IMR-90 (cell line): ENCODE measurements around the gene KLHL4. TPM values are rescaled to one million over a fixed set of nuclear protein-coding genes. Genes with fewer than 3 reads are reported as not detected.

Source experiments
- ATAC-seq: fragments of 200-7000 bp; cut with Tn5 transposase; 2 replicates; pipeline ENCODE4 v1.9.1; 2020; ENCODE audit warnings: low read depth, mild to moderate bottlenecking, moderate library complexity
- BruUV-seq: library from RNA; stranded (reverse); fragments of 400-500 nt; replicated peaks from 2 replicates; lab custom pipeline; 2021; lab: Mats Ljungman, UMichigan
- CTCF ChIA-PET: fragments of 300-600 bp; formaldehyde crosslinking; extraction: SDS; loops from one replicate; lab custom pipeline; 2021; ENCODE audit warnings: antibody characterized with exemption; lab: Yijun Ruan, JAX
- POLR2A ChIA-PET: fragments of 300-600 bp; sonication (Branson Sonifier 250); formaldehyde crosslinking; loops from one replicate; lab custom pipeline; 2022; ENCODE audit warnings: antibody characterized with exemption; ENCODE audit not compliant: unreplicated experiment; lab: Charles Lee
- DNase-seq: peaks from one replicate; pipeline ENCODE4 v3.0.0; 2013
- H2AFZ ChIP-seq: replicated peaks from 2 replicates; pipeline ENCODE3; 2013; ENCODE audit warnings: low read length, mild to moderate bottlenecking; ENCODE audit not compliant: poor library complexity
- H2AK5ac ChIP-seq: 2 replicates; pipeline ENCODE4 v1.6.1; 2013; ENCODE audit warnings: low read depth, low read length, inconsistent platforms
- H2AK9ac ChIP-seq: replicated peaks from 2 replicates; pipeline ENCODE3; 2013; ENCODE audit warnings: mild to moderate bottlenecking, low read depth, low read length, moderate library complexity; ENCODE audit not compliant: poor library complexity
- H2BK120ac ChIP-seq: 2 replicates; pipeline ENCODE4 v1.6.1; 2013; ENCODE audit warnings: low read depth, low read length, inconsistent platforms
- H2BK15ac ChIP-seq: 3 replicates; pipeline ENCODE4 v1.6.1; 2013; ENCODE audit warnings: low read depth, low read length, inconsistent platforms
- H2BK20ac ChIP-seq: 2 replicates; pipeline ENCODE4 v1.6.1; 2013; ENCODE audit warnings: low read depth, mild to moderate bottlenecking, inconsistent platforms, low read length, moderate library complexity
- H2BK5ac ChIP-seq: 2 replicates; pipeline ENCODE4 v1.6.1; 2013; ENCODE audit warnings: mild to moderate bottlenecking, low read depth, low read length, inconsistent platforms; ENCODE audit not compliant: poor library complexity, severe bottlenecking
- H3K14ac ChIP-seq: replicated peaks from 2 replicates; pipeline ENCODE4 v1.6.1; 2013; ENCODE audit warnings: low read depth, low read length, inconsistent platforms
- H3K18ac ChIP-seq: 2 replicates; pipeline ENCODE4 v1.6.1; 2013; ENCODE audit warnings: low read depth, low read length, control low read depth
- H3K23ac ChIP-seq: 2 replicates; pipeline ENCODE4 v1.6.1; 2013; ENCODE audit warnings: low read depth, low read length, inconsistent platforms
- H3K27ac ChIP-seq: 2 replicates; pipeline ENCODE4 v1.5.1; 2013; ENCODE audit warnings: mild to moderate bottlenecking, control low read depth, low read length; ENCODE audit not compliant: insufficient read depth
- H3K27me3 ChIP-seq: 2 replicates; pipeline ENCODE4 v1.6.1; 2013; ENCODE audit warnings: low read length; ENCODE audit not compliant: control insufficient read depth, insufficient read depth
- H3K36me3 ChIP-seq: 2 replicates; pipeline ENCODE4 v1.6.1; 2013; ENCODE audit warnings: low read length, mixed read lengths; ENCODE audit not compliant: control insufficient read depth, insufficient read depth
- H3K4ac ChIP-seq: 2 replicates; pipeline ENCODE4 v1.6.1; 2013; ENCODE audit warnings: low read depth, low read length, inconsistent platforms
- H3K4me1 ChIP-seq: 2 replicates; pipeline ENCODE4 v1.6.1; 2013; ENCODE audit warnings: low read length, mixed read lengths; ENCODE audit not compliant: control insufficient read depth, insufficient read depth
- H3K4me2 ChIP-seq: 2 replicates; pipeline ENCODE4 v1.6.1; 2013; ENCODE audit warnings: low read depth, mild to moderate bottlenecking, control low read depth, low read length, moderate library complexity
- H3K4me3 ChIP-seq: 2 replicates; pipeline ENCODE4 v1.5.1; 2013; ENCODE audit warnings: low read depth, mild to moderate bottlenecking, control low read depth, low read length, moderate library complexity; ENCODE audit not compliant: insufficient read depth
- H3K56ac ChIP-seq: 2 replicates; pipeline ENCODE4 v1.6.1; 2013; ENCODE audit warnings: low read length, inconsistent platforms; ENCODE audit not compliant: insufficient read depth; ENCODE audit errors: extremely low read depth
- H3K79me1 ChIP-seq, 2 experiments: 2 replicates each; pipeline ENCODE4 v1.6.1; 2013; ENCODE audit warnings: low read length in 2 of 2, inconsistent platforms in 1 of 2, low read depth in 1 of 2
- H3K9ac ChIP-seq: 2 replicates; pipeline ENCODE4 v1.6.1; 2013; ENCODE audit warnings: low read depth, low read length, control low read depth
- H3K9me1 ChIP-seq: 2 replicates; pipeline ENCODE4 v1.6.1; 2013; ENCODE audit warnings: low read length, inconsistent platforms; ENCODE audit not compliant: insufficient read depth
- H3K9me3 ChIP-seq: 2 replicates; pipeline ENCODE4 v1.6.1; 2013; ENCODE audit warnings: low read length; ENCODE audit not compliant: control insufficient read depth, insufficient read depth
- H4K20me1 ChIP-seq: 2 replicates; pipeline ENCODE4 v1.6.1; 2013; ENCODE audit warnings: low read length, inconsistent platforms; ENCODE audit not compliant: insufficient read depth
- H4K5ac ChIP-seq: 2 replicates; pipeline ENCODE4 v1.6.1; 2013; ENCODE audit warnings: mild to moderate bottlenecking, low read depth, low read length, control low read depth
- H4K8ac ChIP-seq, 2 experiments: 2 replicates each; pipeline ENCODE4 v1.6.1; 2013; ENCODE audit warnings: low read depth in 2 of 2, low read length in 2 of 2, control low read depth in 1 of 2, inconsistent platforms in 1 of 2
- H4K91ac ChIP-seq: 2 replicates; pipeline ENCODE4 v1.6.1; 2013; ENCODE audit warnings: low read depth, low read length, inconsistent platforms; ENCODE audit not compliant: insufficient read depth
- BHLHE40 ChIP-seq: fragments of 150-350 bp; IDR thresholded peaks from 2 replicates; pipeline ENCODE4 v1.6.1; 2016; ENCODE audit warnings: mild to moderate bottlenecking, low read depth, low read length
- CEBPB ChIP-seq: IDR thresholded peaks from 2 replicates; pipeline ENCODE4 v1.6.1; 2012; ENCODE audit warnings: low read depth, low read length, improper control_type of control experiment
- CHD1 ChIP-seq: IDR thresholded peaks from 2 replicates; pipeline ENCODE4 v1.6.1; 2012; ENCODE audit warnings: low read depth, low read length, improper control_type of control experiment
- ELK1 ChIP-seq: fragments of 150-350 bp; IDR thresholded peaks from 2 replicates; pipeline ENCODE4 v1.6.1; 2016; ENCODE audit warnings: low read depth, mild to moderate bottlenecking, low read length, moderate library complexity, borderline replicate concordance
- FOS ChIP-seq: fragments of 150-350 bp; IDR thresholded peaks from 2 replicates; pipeline ENCODE4 v1.6.1; 2016; ENCODE audit warnings: low read depth, low read length
- MAFK ChIP-seq: IDR thresholded peaks from 2 replicates; pipeline ENCODE4 v1.6.1; 2012; ENCODE audit warnings: low read depth, low read length, improper control_type of control experiment
- MAZ ChIP-seq: IDR thresholded peaks from 2 replicates; pipeline ENCODE4 v1.6.1; 2012; ENCODE audit warnings: low read depth, mild to moderate bottlenecking, low read length, improper control_type of control experiment, moderate library complexity, borderline replicate concordance
- NFE2L2 ChIP-seq: fragments of 150-350 bp; IDR thresholded peaks from 2 replicates; pipeline ENCODE4 v1.6.1; 2016; ENCODE audit warnings: low read depth, mild to moderate bottlenecking, low read length
- POLR2A ChIP-seq: IDR thresholded peaks from 2 replicates; pipeline ENCODE4 v1.6.1; 2012; ENCODE audit warnings: mild to moderate bottlenecking, low read depth, low read length
- RAD21 ChIP-seq: IDR thresholded peaks from 2 replicates; pipeline ENCODE4 v1.6.1; 2012; ENCODE audit warnings: low read length, improper control_type of control experiment
- RCOR1 ChIP-seq: IDR thresholded peaks from 2 replicates; pipeline ENCODE4 v1.6.1; 2012; ENCODE audit warnings: mild to moderate bottlenecking, low read length, improper control_type of control experiment; ENCODE audit not compliant: insufficient replicate concordance
- RFX5 ChIP-seq: IDR thresholded peaks from 2 replicates; pipeline ENCODE4 v1.8.0; 2012; ENCODE audit warnings: low read depth, mild to moderate bottlenecking, low read length, moderate library complexity
- SMC3 ChIP-seq: fragments of 150-350 bp; IDR thresholded peaks from 2 replicates; pipeline ENCODE4 v1.6.1; 2016; ENCODE audit warnings: low read depth, mild to moderate bottlenecking, antibody characterized with exemption, low read length, moderate library complexity
- USF2 ChIP-seq: fragments of 150-350 bp; IDR thresholded peaks from 2 replicates; pipeline ENCODE4 v1.6.1; 2017; ENCODE audit warnings: mild to moderate bottlenecking, antibody characterized with exemption, low read length, low read depth
- WGBS, 2 experiments: methylation state at CpG; one replicate each; pipeline versions ENCODE4 v1.1.5 to v1.1.7; 2013; ENCODE audit warnings: missing lambda C conversion rate in 2 of 2; ENCODE audit not compliant: insufficient read length in 1 of 2; ENCODE audit errors: extremely low coverage in 2 of 2; 5-methylcytosine and 5-hydroxymethylcytosine counted together
- dilution Hi-C: fragments of 300-500 bp; cut with HindIII; formaldehyde crosslinking; loops from one replicate; pipeline ENCODE4 v1.14.3; 2018; ENCODE audit warnings: low sequenced_read_pairs; ENCODE audit not compliant: unreplicated experiment
- in situ Hi-C: fragments of 300-500 bp; cut with MboI; formaldehyde crosslinking; loops from 3 replicates; pipeline ENCODE4 v1.14.3; 2019; ENCODE audit warnings: low sequenced_read_pairs, inconsistent platforms, mixed read lengths
- intact Hi-C: fragments of 100-400 bp; cut with micrococcal nuclease; formaldehyde crosslinking; loops from 2 replicates; pipeline ENCODE4 v1.10.0; 2022
- polyA plus RNA-seq, 3 experiments: library from polyadenylated mRNA; depleted of rRNA; stranded (reverse); fragments of >200 nt; gene quantifications; 2 replicates each; pipeline ENCODE4 v1.2.3, GENCODE V29; 2012; ENCODE audit warnings: low replicate concordance in 1 of 3
- total RNA-seq: library from RNA; depleted of rRNA; stranded (reverse); fragments of >200 nt; gene quantifications from 2 replicates; pipeline ENCODE4 v1.2.3, GENCODE V29; 2012

Gene KLHL4
- total and polyA plus RNA-seq, 2 of the 4 experiments (the other 2 are of a cell fraction): 0.50 to 1.4 TPM

GRCh38 chrX:87468941-87469340 is 48.7 kb upstream of the KLHL4 start:
- Histone ChIP-seq H2AK9ac (no peak overlapping the region), H2BK15ac (no peak overlapping the region), H3K14ac (no peak overlapping the region), H3K9me3 (no peaks in the 10 kb centered on the region), H3K36me3 (no peaks in the 10 kb centered on the region), H3K27ac (no peak overlapping the region), H4K20me1 (no peaks in the 10 kb centered on the region), H3K4ac (no peak overlapping the region), H3K18ac (no peak overlapping the region), H4K91ac (no peak overlapping the region), H2AFZ (no peak overlapping the region), H3K9ac (no peak overlapping the region), H3K4me1 (no peaks in the 10 kb centered on the region), H2AK5ac (no peak overlapping the region), H2BK120ac (no peak overlapping the region), H3K4me2 (no peak overlapping the region), H2BK20ac (no peak overlapping the region), H4K5ac (no peak overlapping the region), H3K27me3 (no peaks in the 10 kb centered on the region), H4K8ac (no peak overlapping the region), H3K56ac (no peak overlapping the region), H3K4me3 (no peak overlapping the region), H3K23ac (no peak overlapping the region), H2BK5ac (no peak overlapping the region), H3K79me1 (no peaks in the 10 kb centered on the region), H3K9me1 (no peaks in the 10 kb centered on the region)
- CTCF ChIA-PET: no interaction called here
- TF ChIP-seq BHLHE40 (no peak), SMC3 (no peak), MAZ (no peak), POLR2A (no peak), RCOR1 (no peak), RAD21 (no peak), ELK1 (no peak), CHD1 (no peak), FOS (no peak), CEBPB (no peak), RFX5 (no peak), MAFK (no peak), USF2 (no peak), NFE2L2 (no peak)
- no peak for ATAC-seq
- no CpG with 5 or more reads among the region's 2 CpGs for WGBS, 2 experiments
- dilution Hi-C loops (no loop called here), in situ Hi-C loops (no loop called here), intact Hi-C loops (no loop called here)
- BruUV-seq: no TSS peak
- no peak for DNase-seq
- POLR2A ChIA-PET: no interaction called here
